Ectodermal cell (in vitro differentiated cells): Measurements from ENCODE around the gene ENTPD2.
"Not testable (repeated sequence)": the region's sequence is repeated elsewhere in the genome, so short reads cannot be mapped to it uniquely, and the experiment has no call there.

Experiments
- H3K27ac ChIP-seq: 2 replicates; pipeline ENCODE4 v1.7.0; 2013; ENCODE audit warnings: mild to moderate bottlenecking, low read depth, low read length; ENCODE audit not compliant: insufficient read depth, poor library complexity, severe bottlenecking
- H3K27me3 ChIP-seq: 2 replicates; pipeline ENCODE4 v1.7.0; 2013; ENCODE audit warnings: mild to moderate bottlenecking, low read length; ENCODE audit not compliant: insufficient read depth, control insufficient read depth, poor library complexity, severe bottlenecking
- H3K36me3 ChIP-seq: one replicate; pipeline ENCODE4 v1.7.0; 2013; ENCODE audit warnings: low read length; ENCODE audit not compliant: control insufficient read depth, insufficient read depth
- H3K4me1 ChIP-seq: one replicate; pipeline ENCODE4 v1.7.0; 2013; ENCODE audit warnings: low read length; ENCODE audit not compliant: control insufficient read depth, insufficient read depth
- H3K4me3 ChIP-seq: 2 replicates; pipeline ENCODE4 v1.7.0; 2013; ENCODE audit warnings: low read depth, low read length, control low read depth; ENCODE audit not compliant: insufficient read depth
- H3K9me3 ChIP-seq: 2 replicates; pipeline ENCODE4 v1.7.0; 2013; ENCODE audit warnings: mild to moderate bottlenecking, low read length, moderate library complexity; ENCODE audit not compliant: control insufficient read depth
- WGBS, 2 experiments: methylation state at CpG; one replicate each; pipeline ENCODE4 v1.1.7; 2013; ENCODE audit warnings: missing lambda C conversion rate in 2 of 2; 5-methylcytosine and 5-hydroxymethylcytosine counted together

The ENTPD2 gene

GRCh38 chr9:137034709-137035506 lies 19.0 kb downstream of the ENTPD2 start:
- Histone ChIP-seq H3K4me1 (no peaks in the 10 kb centered on the region), H3K27me3 (peaks cover 5% of the 10 kb centered on the region), H3K9me3 (no peaks in the 10 kb centered on the region), H3K27ac (no peak overlapping the region), H3K36me3 (peaks cover 4% of the 10 kb centered on the region), H3K4me3 (no peak overlapping the region)
- 40 to 44% methylated on average over 24 of the region's 24 CpGs for WGBS, 2 experiments

- Histone ChIP-seq H3K4me3 (no peak overlapping the region), H3K4me1 (peaks cover under 1% of the 10 kb centered on the region), H3K36me3 (peaks cover 2% of the 10 kb centered on the region), H3K27ac (no peak overlapping the region), H3K27me3 (peaks cover 7% of the 10 kb centered on the region), H3K9me3 (no peaks in the 10 kb centered on the region)
- 85 to 86% methylated on average over 13 of the region's 15 CpGs for WGBS, 2 experiments
Measured at GRCh38 chr9:137034039-137034708, 19.7 kb downstream of the ENTPD2 start.

- WGBS, 2 experiments: 88 to 95% methylated on average over 5 of the region's 5 CpGs
- not testable (repeated sequence) for H3K4me1 ChIP-seq, H3K36me3 ChIP-seq, H3K9me3 ChIP-seq, H3K27ac ChIP-seq, H3K4me3 ChIP-seq
- peaks cover 14% of the 10 kb centered on the region for H3K27me3 ChIP-seq
Measured at GRCh38 chr9:137033481-137033880, 20.4 kb downstream of the ENTPD2 start.

- Histone ChIP-seq H3K9me3 (no peaks in the 10 kb centered on the region), H3K27me3 (peaks cover 16% of the 10 kb centered on the region), H3K4me3 (no peak overlapping the region), H3K36me3 (no peaks in the 10 kb centered on the region), H3K27ac (no peak overlapping the region), H3K4me1 (peaks cover 7% of the 10 kb centered on the region)
- 85 to 89% methylated on average over 10 of the region's 10 CpGs for WGBS, 2 experiments
Measured at GRCh38 chr9:137032858-137033257, 21.0 kb downstream of the ENTPD2 start.

GRCh38 chr9:137031904-137032640 lies 21.8 kb downstream of the ENTPD2 start, which contains the start of gene FUT7:
Gene FUT7, minus strand, starts transcription at chr9:137032088. Its CDS starts 97 bp downstream, at chr9:137031991.
- 83 to 85% methylated on average over 16 of the region's 16 CpGs for WGBS, 2 experiments

GRCh38 chr9:137030538-137031527 lies 23.0 kb downstream of the ENTPD2 start:
- 95% methylated on average over 65 of the region's 65 CpGs for WGBS, 2 experiments
- no peak overlapping the region for H3K4me3 ChIP-seq
- no peaks in the 10 kb centered on the region for H3K36me3 ChIP-seq
- no peak overlapping the region for H3K27ac ChIP-seq
- no peaks in the 10 kb centered on the region for H3K9me3 ChIP-seq
- H3K27me3 ChIP-seq: peaks cover 24% of the 10 kb centered on the region
- H3K4me1 ChIP-seq: peaks cover 22% of the 10 kb centered on the region

More at GRCh38 chr9:137031904-137032640, 21.8 kb downstream of the ENTPD2 start, which contains the start of gene FUT7:
- Histone ChIP-seq H3K4me3 (no peak within 1 kb of the TSS), H3K4me1 (peaks cover 11% of the 10 kb centered on the region), H3K27me3 (peaks cover 23% of the 10 kb centered on the region), H3K27ac (no peak within 1 kb of the TSS), H3K9me3 (no peaks in the 10 kb centered on the region), H3K36me3 (no peaks in the 10 kb centered on the region)

GRCh38 chr9:137030006-137030405 lies 23.9 kb downstream of the ENTPD2 start:
- Histone ChIP-seq H3K27me3 (peaks cover 24% of the 10 kb centered on the region), H3K4me1 (peaks cover 30% of the 10 kb centered on the region), H3K4me3 (no peak overlapping the region), H3K36me3 (no peaks in the 10 kb centered on the region), H3K27ac (no peak overlapping the region), H3K9me3 (no peaks in the 10 kb centered on the region)
- 91 to 93% methylated on average over 15 of the region's 15 CpGs for WGBS, 2 experiments

GRCh38 chr9:137029058-137029936 lies 24.6 kb downstream of the ENTPD2 start:
- Histone ChIP-seq H3K27ac (no peak overlapping the region), H3K36me3 (no peaks in the 10 kb centered on the region), H3K4me3 (peak overlapping the region; percentile 56), H3K27me3 (peaks cover 19% of the 10 kb centered on the region), H3K9me3 (no peaks in the 10 kb centered on the region), H3K4me1 (peaks cover 32% of the 10 kb centered on the region)
- WGBS, 2 experiments: 46 to 47% methylated on average over 19 of the region's 19 CpGs
